ENCODE results near the gene GPRC5C. TPM values are rescaled to one million over a fixed set of nuclear protein-coding genes. Genes with fewer than 3 reads are reported as not detected.

GPRC5C gene
- total and polyA plus RNA-seq, 2 of the 13 experiments (the other 11 are each of a cell fraction or from before 2014, with no cell fraction given): 85.6 to 300 TPM

DNA sequence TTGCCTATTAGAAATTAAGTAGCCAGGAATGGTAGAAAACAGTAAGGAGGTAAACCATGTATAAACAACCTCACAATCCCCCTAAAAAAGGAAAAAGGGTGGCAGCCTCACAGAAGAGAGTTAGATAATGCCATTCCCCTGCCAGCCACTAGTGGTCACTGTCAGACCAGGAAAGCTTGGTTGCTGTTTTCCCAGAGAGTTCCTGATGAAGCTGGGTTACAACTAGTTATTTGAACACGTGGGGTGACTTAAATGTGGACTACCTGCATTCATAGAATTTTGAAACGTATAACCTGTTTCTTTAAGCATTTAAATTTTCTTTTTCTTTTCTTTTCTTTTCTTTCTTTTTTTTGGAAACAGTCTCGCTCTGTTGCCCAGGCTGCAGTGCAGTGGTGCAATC is 5.8 kb downstream of the GPRC5C start:
- Histone ChIP-seq H3K9ac (ENCODE audit: insufficient read depth, low read depth, low read length) (no peak overlapping the region), H3K4me2 (ENCODE audit: low read depth, low read length) (no peak overlapping the region), H3K4me1 (ENCODE audit: insufficient read depth, low read length) (peaks cover 58% of the 10 kb centered on the region), H3K9me3 (ENCODE audit: low read length) (0 out of 2 replicates have a peak, but pooled peaks cover 5% of the 10 kb centered on the region), H3K79me2 (ENCODE audit: insufficient read depth, low read length) (peaks cover 61% of the 10 kb centered on the region), H3K36me3 (replicated peaks in 1 of 2; ENCODE audit: control insufficient read depth in 1 of 2, insufficient read depth in 2 of 2, low read length in 2 of 2) (peaks cover 16 to 29% of the 10 kb centered on the region in 2 experiments), H3K4me3 (replicated peaks in 1 of 3; ENCODE audit: insufficient read depth in 1 of 3, low read depth in 2 of 3, low read length in 3 of 3) (no peak overlapping the region), H3K27ac (ENCODE audit: extremely low read length, insufficient read depth, low read length) (no peak overlapping the region), H3K27me3 (ENCODE audit: control insufficient read depth in 1 of 2, insufficient read depth in 2 of 2, low read length in 2 of 2) (no peaks in the 10 kb centered on the region; a peak in 1 of 5 replicates), H4K20me1 (ENCODE audit: insufficient read depth, low read length) (peaks cover 57% of the 10 kb centered on the region), H2AFZ (ENCODE audit: low read length) (no peak overlapping the region)
- 99% methylated on average over 3 of the region's 3 CpGs for WGBS (ENCODE audit: low lambda C conversion rate)
- intact Hi-C loops (cut with micrococcal nuclease; ENCODE audit: unreplicated experiment) (loop anchor here (2.0 kb wide), 1 partner anchor 17 kb away; no protein-coding TSS in a partner anchor), in situ Hi-C loops (cut with HindIII; ENCODE audit: extremely low pct_ligation_motif_present, low pct_unique_long_range_greater_than_20kb) (loop anchor here (10.0 to 25.0 kb wide), 3 partner anchors 317 to 1150 kb away; no protein-coding TSS in a partner anchor)
- DNase-seq (ENCODE audit: low spot score) (no peak), FAIRE-seq (no peak), ATAC-seq (no peak)
- ChIA-PET CTCF (ENCODE audit: low intra/inter-chr PET ratio, low total read pairs) (interaction anchor here (1.5 to 3.2 kb wide), 3 partner anchors 20 to 59 kb away, joined by 4 to 34 read pairs (median 7); no protein-coding TSS in a partner anchor), POLR2A (interaction anchor here (1.0 to 7.4 kb wide), 6 partner anchors 10 to 299 kb away, joined by 3 to 99 read pairs (median 6); partner anchors contain the start of gene RAB37)
- no TSS peak for BruUV-seq (replicated peaks)
- peak; percentile 40; the same call in 1 of the 2 replicates for TF ChIP-seq RBFOX2 (IDR thresholded peaks at IDR 0.05; ENCODE audit: low read depth, low read length)
- peak in 1 of 2 experiments; percentile 70; a peak in 1 of 4 replicates for TF ChIP-seq HMGXB4 (CRISPR knock-in tag; IDR thresholded peaks at IDR 0.05; ENCODE audit: borderline replicate concordance in 1 of 2, low read depth in 1 of 2)
- no peak for TF ChIP-seq ZNF552 (CRISPR knock-in tag; IDR thresholded peaks at IDR 0.05; ENCODE audit: borderline replicate concordance)
- TF ChIP-seq ZNF563 (CRISPR knock-in tag; IDR thresholded peaks at IDR 0.05): no peak
- TF ChIP-seq ZNF747 (CRISPR knock-in tag; IDR thresholded peaks at IDR 0.05; ENCODE audit: borderline replicate concordance): no peak
- TF ChIP-seq ZFP41 (CRISPR knock-in tag; IDR thresholded peaks at IDR 0.05; ENCODE audit: borderline replicate concordance): no peak
- TF ChIP-seq PHB2 (IDR thresholded peaks at IDR 0.05; ENCODE audit: partially characterized antibody): no peak
- TF ChIP-seq, protein P1, sequence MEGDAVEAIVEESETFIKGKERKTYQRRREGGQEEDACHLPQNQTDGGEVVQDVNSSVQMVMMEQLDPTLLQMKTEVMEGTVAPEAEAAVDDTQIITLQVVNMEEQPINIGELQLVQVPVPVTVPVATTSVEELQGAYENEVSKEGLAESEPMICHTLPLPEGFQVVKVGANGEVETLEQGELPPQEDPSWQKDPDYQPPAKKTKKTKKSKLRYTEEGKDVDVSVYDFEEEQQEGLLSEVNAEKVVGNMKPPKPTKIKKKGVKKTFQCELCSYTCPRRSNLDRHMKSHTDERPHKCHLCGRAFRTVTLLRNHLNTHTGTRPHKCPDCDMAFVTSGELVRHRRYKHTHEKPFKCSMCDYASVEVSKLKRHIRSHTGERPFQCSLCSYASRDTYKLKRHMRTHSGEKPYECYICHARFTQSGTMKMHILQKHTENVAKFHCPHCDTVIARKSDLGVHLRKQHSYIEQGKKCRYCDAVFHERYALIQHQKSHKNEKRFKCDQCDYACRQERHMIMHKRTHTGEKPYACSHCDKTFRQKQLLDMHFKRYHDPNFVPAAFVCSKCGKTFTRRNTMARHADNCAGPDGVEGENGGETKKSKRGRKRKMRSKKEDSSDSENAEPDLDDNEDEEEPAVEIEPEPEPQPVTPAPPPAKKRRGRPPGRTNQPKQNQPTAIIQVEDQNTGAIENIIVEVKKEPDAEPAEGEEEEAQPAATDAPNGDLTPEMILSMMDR (CRISPR knock-in tag; IDR thresholded peaks at IDR 0.05): peak; percentile 75
- no peak for TF ChIP-seq PITX1 (CRISPR knock-in tag; IDR thresholded peaks at IDR 0.05)
- peak; percentile 64 for TF ChIP-seq STAG1 (CRISPR knock-in tag; IDR thresholded peaks at IDR 0.05)
- TF ChIP-seq ZNF333 (CRISPR knock-in tag; IDR thresholded peaks at IDR 0.05; ENCODE audit: borderline replicate concordance): no peak
- 0 out of 2 replicates have a peak, but pooled peaks have one; percentile 25 for TF ChIP-seq ZMYM3 (CRISPR knock-in tag; IDR thresholded peaks at IDR 0.05)
- TF ChIP-seq HNF4G (IDR thresholded peaks at IDR 0.05; ENCODE audit: borderline replicate concordance, low read depth, low read length): no peak
- no peak for TF ChIP-seq HNF4G (CRISPR knock-in tag; IDR thresholded peaks at IDR 0.05; ENCODE audit: borderline replicate concordance, low read depth)
- TF ChIP-seq MLX (CRISPR knock-in tag; IDR thresholded peaks at IDR 0.05): no peak
- no peak for TF ChIP-seq ZNF567 (CRISPR knock-in tag; IDR thresholded peaks at IDR 0.05; ENCODE audit: borderline replicate concordance)
- peak; percentile 82 for TF ChIP-seq RAD21 (CRISPR knock-in tag; IDR thresholded peaks at IDR 0.05)
- TF ChIP-seq MAF1 (CRISPR knock-in tag; IDR thresholded peaks at IDR 0.05; ENCODE audit: borderline replicate concordance): no peak

Measured in HepG2 (cell line).